Measurements from ENCODE around the gene CEP170B. TPM values are rescaled to one million over a fixed set of nuclear protein-coding genes. Genes with fewer than 3 reads are reported as not detected.

The CEP170B gene
- total and polyA plus RNA-seq, 9 of the 15 experiments (the other 6 are each of a cell fraction or from before 2014, with no cell fraction given) = 0.01 to 10.2 (median 2.2) TPM

DNA sequence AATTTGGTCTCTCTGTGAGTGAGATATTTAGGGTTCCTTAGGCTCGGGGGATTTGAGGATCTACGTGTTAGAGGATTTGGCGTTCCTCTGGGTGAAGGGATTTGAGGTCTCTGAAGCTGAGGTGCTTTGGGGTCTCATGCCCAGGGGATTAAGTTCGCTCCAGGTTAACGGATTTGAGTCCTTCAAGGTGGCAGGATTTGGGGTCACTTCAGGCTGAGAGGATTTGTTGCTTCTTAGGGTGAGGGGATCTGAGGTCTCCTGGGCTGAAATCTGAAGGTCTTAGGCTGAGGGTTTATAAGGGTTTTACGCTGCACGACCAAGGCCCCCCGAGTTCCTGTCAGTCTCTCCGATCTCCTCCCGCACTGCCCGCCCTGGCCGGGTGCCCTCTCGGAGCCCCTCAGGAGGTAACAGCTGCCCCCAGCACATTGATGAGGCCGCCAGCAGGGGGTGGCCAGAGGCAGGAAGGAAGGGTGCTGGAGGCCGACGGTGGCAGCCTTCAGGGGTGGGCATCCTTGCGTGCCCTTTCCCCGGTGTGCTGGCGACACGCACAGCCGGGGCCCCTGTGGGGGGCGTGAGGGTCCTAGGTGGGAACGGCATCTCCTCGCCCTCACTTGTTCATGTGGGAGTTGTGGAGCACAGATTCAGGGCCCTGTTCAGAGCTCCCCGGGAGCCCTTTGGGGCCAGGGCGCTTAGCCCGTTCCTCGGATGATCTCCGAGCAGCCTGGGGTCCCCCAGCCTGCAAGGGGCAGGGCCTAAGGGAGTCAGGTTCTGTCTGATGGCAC, 14.3 kb downstream of the CEP170B start:
- H3K9me1 ChIP-seq (ENCODE audit: control insufficient read depth, insufficient read depth, low read length) = no peaks in the 10 kb centered on the region
- in situ Hi-C loops (cut with MboI) (no loop called here), intact Hi-C loops (cut with micrococcal nuclease) (loop anchor here (10.0 kb wide), 1 partner anchor 115 kb away; no protein-coding TSS in a partner anchor)
- no peak overlapping the region for H3K9ac ChIP-seq (ENCODE audit: insufficient read depth in 1 of 2, low read depth in 2 of 2, low read length in 2 of 2)
- no peaks in the 10 kb centered on the region; the same call in 2 of the 3 replicates for H3K79me2 ChIP-seq (ENCODE audit: control insufficient read depth, insufficient read depth, low read length)
- no peak for FAIRE-seq
- ChIA-PET CTCF (ENCODE audit: low intra/inter-chr PET ratio) (no interaction called here), POLR2A (interaction anchor here (0.6 to 0.7 kb wide), 3 partner anchors 10 to 134 kb away, joined by 3 to 4 read pairs (median 3); no protein-coding TSS in a partner anchor)
- no peaks in the 10 kb centered on the region for H4K20me1 ChIP-seq (replicated peaks; ENCODE audit: control insufficient read depth, insufficient read depth, low read length)
- TF ChIP-seq GATA2 (CRISPR knock-in tag; IDR thresholded peaks at IDR 0.05) (no peak), GTF2E2 (tag; IDR thresholded peaks at IDR 0.05) (no peak), PREB (CRISPR knock-in tag; IDR thresholded peaks at IDR 0.05) (no peak), EZH2 (IDR thresholded peaks at IDR 0.05; ENCODE audit: borderline replicate concordance, low read depth, low read length) (no peak), ZNF347 (CRISPR knock-in tag; IDR thresholded peaks at IDR 0.05; ENCODE audit: low read depth) (no peak), EWSR1 (IDR thresholded peaks at IDR 0.05; ENCODE audit: borderline replicate concordance, low read depth, partially characterized antibody) (no peak), MECOM (CRISPR knock-in tag; IDR thresholded peaks at IDR 0.05) (no peak), THRA (IDR thresholded peaks at IDR 0.05) (no peak), POLR2AphosphoS2 (IDR thresholded peaks at IDR 0.05; ENCODE audit: low read length) (no peak), TBL1XR1 (IDR thresholded peaks at IDR 0.05; ENCODE audit: low read length in 2 of 2) (no peak), NCOA6 (IDR thresholded peaks at IDR 0.05) (no peak)
- TF ChIP-seq, protein P1, sequence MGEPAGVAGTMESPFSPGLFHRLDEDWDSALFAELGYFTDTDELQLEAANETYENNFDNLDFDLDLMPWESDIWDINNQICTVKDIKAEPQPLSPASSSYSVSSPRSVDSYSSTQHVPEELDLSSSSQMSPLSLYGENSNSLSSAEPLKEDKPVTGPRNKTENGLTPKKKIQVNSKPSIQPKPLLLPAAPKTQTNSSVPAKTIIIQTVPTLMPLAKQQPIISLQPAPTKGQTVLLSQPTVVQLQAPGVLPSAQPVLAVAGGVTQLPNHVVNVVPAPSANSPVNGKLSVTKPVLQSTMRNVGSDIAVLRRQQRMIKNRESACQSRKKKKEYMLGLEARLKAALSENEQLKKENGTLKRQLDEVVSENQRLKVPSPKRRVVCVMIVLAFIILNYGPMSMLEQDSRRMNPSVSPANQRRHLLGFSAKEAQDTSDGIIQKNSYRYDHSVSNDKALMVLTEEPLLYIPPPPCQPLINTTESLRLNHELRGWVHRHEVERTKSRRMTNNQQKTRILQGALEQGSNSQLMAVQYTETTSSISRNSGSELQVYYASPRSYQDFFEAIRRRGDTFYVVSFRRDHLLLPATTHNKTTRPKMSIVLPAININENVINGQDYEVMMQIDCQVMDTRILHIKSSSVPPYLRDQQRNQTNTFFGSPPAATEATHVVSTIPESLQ (CRISPR knock-in tag; IDR thresholded peaks at IDR 0.05) = no peak
- H3K36me3 ChIP-seq (ENCODE audit: control insufficient read depth, insufficient read depth, low read length) = peaks cover 5% of the 10 kb centered on the region; the same call in 2 of the 3 replicates
- H2AFZ ChIP-seq (ENCODE audit: low read depth, low read length) = no peak overlapping the region
- peaks cover 0 to 48% of the 10 kb centered on the region in 2 experiments; a peak in 3 of 5 replicates for H3K4me1 ChIP-seq (replicated peaks in 1 of 2; ENCODE audit: control insufficient read depth in 2 of 2, insufficient read depth in 2 of 2, low read length in 2 of 2)
- no peaks in the 10 kb centered on the region for H3K27me3 ChIP-seq (ENCODE audit: control insufficient read depth in 2 of 2, insufficient read depth in 2 of 2, low read length in 2 of 2)
- no TSS peak for BruUV-seq (replicated peaks)
- H3K9me3 ChIP-seq (replicated peaks; ENCODE audit: control insufficient read depth, insufficient read depth, low read depth, low read length) = no peaks in the 10 kb centered on the region
- H3K27ac ChIP-seq (ENCODE audit: extremely low read depth, low read depth, low read length) = no peak overlapping the region
- H3K4me2 ChIP-seq (ENCODE audit: insufficient read depth, low read length) = no peak overlapping the region
- 81% methylated on average over 8 of the region's 29 CpGs for WGBS (ENCODE audit: insufficient coverage, low coverage, missing lambda C conversion rate)
- no peak for ATAC-seq
- DNase-seq (ENCODE audit: extremely low read depth in 1 of 4, low spot score in 3 of 4) = no peak
- H3K4me3 ChIP-seq = no peak overlapping the region

Measured in K562 (cell line).